SK-N-SH treated with all-trans-retinoic acid at 6 μM for 48 hours (cell line): ENCODE results near the gene SERPINE2.

Source experiments
- ATAC-seq: fragments of 200-7000 bp; cut with Tn5 transposase; 3 replicates; pipeline ENCODE4 v1.9.1; 2020; ENCODE audit warnings: mild to moderate bottlenecking, moderate library complexity
- ARNTL ChIP-seq: fragments of 450-650 bp; formaldehyde crosslinking; IDR thresholded peaks from 2 replicates; pipeline ENCODE4 v1.5.0; 2020; ENCODE audit warnings: low read depth, mild to moderate bottlenecking, moderate library complexity, borderline replicate concordance
- BACH2 ChIP-seq: fragments of 250-450 bp; sonication (Bioruptor Pico); IDR thresholded peaks from 2 replicates; pipeline ENCODE4 v1.9.0; 2021; ENCODE audit warnings: mild to moderate bottlenecking, borderline replicate concordance
- CSDC2 ChIP-seq: fragments of 250-450 bp; sonication (Bioruptor Pico); IDR thresholded peaks from 2 replicates; pipeline ENCODE4 v1.5.0; 2020; ENCODE audit warnings: mild to moderate bottlenecking, moderate library complexity
- ESRRG ChIP-seq: fragments of 250-450 bp; sonication (Bioruptor Pico); IDR thresholded peaks from 2 replicates; pipeline ENCODE4 v1.6.1; 2021; ENCODE audit warnings: mild to moderate bottlenecking
- GLIS3 ChIP-seq: fragments of 250-450 bp; sonication (Bioruptor Pico); IDR thresholded peaks from 2 replicates; pipeline ENCODE4 v1.5.0; 2020; ENCODE audit warnings: mild to moderate bottlenecking, moderate library complexity
- ISL1 ChIP-seq: fragments of 250-450 bp; sonication (Bioruptor Pico); IDR thresholded peaks from 2 replicates; pipeline ENCODE4 v2.1.2; 2022; ENCODE audit warnings: mild to moderate bottlenecking, moderate library complexity
- OSR1 ChIP-seq: fragments of 250-450 bp; sonication (Bioruptor Pico); IDR thresholded peaks from 2 replicates; pipeline ENCODE4 v1.8.0; 2022; ENCODE audit warnings: moderate library complexity, mild to moderate bottlenecking, inconsistent platforms
- PPARA ChIP-seq: fragments of 250-450 bp; sonication (Bioruptor Pico); IDR thresholded peaks from 2 replicates; pipeline ENCODE4 v1.5.0; 2020; ENCODE audit warnings: mild to moderate bottlenecking, borderline replicate concordance
- RARB ChIP-seq: fragments of 250-450 bp; sonication (Bioruptor Pico); IDR thresholded peaks from 2 replicates; pipeline ENCODE4 v1.8.0; 2021; ENCODE audit warnings: mild to moderate bottlenecking, moderate library complexity
- SNAI2 ChIP-seq: fragments of 250-450 bp; sonication (Bioruptor Pico); IDR thresholded peaks from 2 replicates; pipeline ENCODE4 v1.5.0; 2020; ENCODE audit warnings: mild to moderate bottlenecking, moderate library complexity
- TSHZ2 ChIP-seq: fragments of 250-450 bp; sonication (Bioruptor Pico); IDR thresholded peaks from 2 replicates; pipeline ENCODE4 v1.5.0; 2020; ENCODE audit warnings: mild to moderate bottlenecking, moderate library complexity
- ZC3H10 ChIP-seq: fragments of 250-450 bp; sonication (Bioruptor Pico); IDR thresholded peaks from 2 replicates; pipeline ENCODE4 v1.5.1; 2021; ENCODE audit warnings: mild to moderate bottlenecking, moderate library complexity
- ZFP3 ChIP-seq: fragments of 250-450 bp; sonication (Bioruptor Pico); IDR thresholded peaks from 2 replicates; pipeline ENCODE4 v1.5.0; 2020; ENCODE audit warnings: mild to moderate bottlenecking, moderate library complexity
- ZFP30 ChIP-seq: fragments of 450-650 bp; formaldehyde crosslinking; IDR thresholded peaks from 2 replicates; pipeline ENCODE4 v1.5.0; 2022; ENCODE audit warnings: mild to moderate bottlenecking, moderate library complexity
- ZNF565 ChIP-seq: fragments of 450-650 bp; formaldehyde crosslinking; conservative IDR thresholded peaks from 2 replicates; pipeline ENCODE4 v1.5.0; 2020; ENCODE audit warnings: low read depth, mild to moderate bottlenecking, moderate library complexity
- ZNF70 ChIP-seq: fragments of 450-650 bp; formaldehyde crosslinking; IDR thresholded peaks from 2 replicates; pipeline ENCODE4 v1.5.0; 2020; ENCODE audit warnings: mild to moderate bottlenecking, moderate library complexity
- ZNF8 ChIP-seq: fragments of 450-650 bp; formaldehyde crosslinking; IDR thresholded peaks from 2 replicates; pipeline ENCODE4 v1.5.0; 2020; ENCODE audit warnings: mild to moderate bottlenecking, moderate library complexity
- TF ChIP-seq, protein P1 (sequence below): fragments of 250-450 bp; sonication (Bioruptor Pico); IDR thresholded peaks from 2 replicates; pipeline ENCODE4 v1.5.1; 2021; ENCODE audit warnings: mild to moderate bottlenecking, moderate library complexity
- TF ChIP-seq, protein P2 (sequence below): fragments of 250-450 bp; sonication (Bioruptor Pico); IDR thresholded peaks from 2 replicates; pipeline ENCODE4 v1.5.1; 2020; ENCODE audit warnings: low read depth, mild to moderate bottlenecking, moderate library complexity
- TF ChIP-seq, protein P3 (sequence below): fragments of 250-450 bp; sonication (Bioruptor Pico); IDR thresholded peaks from 2 replicates; pipeline ENCODE4 v1.8.0; 2020; ENCODE audit warnings: mild to moderate bottlenecking, moderate library complexity, borderline replicate concordance

The SERPINE2 gene

DNA sequence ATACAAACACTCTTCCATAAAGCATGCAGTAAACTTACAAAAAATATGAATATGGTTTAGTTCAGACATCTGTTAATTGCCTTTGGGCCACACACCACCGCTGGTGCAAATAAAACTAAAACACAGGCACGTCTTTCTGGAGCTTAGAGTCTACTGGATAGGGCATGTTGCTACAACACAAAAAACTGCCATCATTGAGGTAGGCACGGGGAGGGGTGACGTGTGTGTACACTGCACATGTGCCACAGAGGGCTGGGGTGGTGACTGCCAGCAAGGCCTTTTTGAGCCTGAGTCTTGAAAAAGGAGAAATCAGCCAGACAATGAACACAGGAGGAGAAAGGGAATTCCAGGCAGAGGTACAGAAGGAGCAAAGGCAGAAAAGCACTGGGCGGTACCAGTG, 5.1 kb downstream of the SERPINE2 start:
- TF ChIP-seq OSR1 (CRISPR knock-in tag): no peak
- no peak for TF ChIP-seq CSDC2 (CRISPR knock-in tag)
- TF ChIP-seq ZC3H10: no peak
- no peak for TF ChIP-seq ZNF70 (CRISPR knock-in tag)
- TF ChIP-seq, protein P1, sequence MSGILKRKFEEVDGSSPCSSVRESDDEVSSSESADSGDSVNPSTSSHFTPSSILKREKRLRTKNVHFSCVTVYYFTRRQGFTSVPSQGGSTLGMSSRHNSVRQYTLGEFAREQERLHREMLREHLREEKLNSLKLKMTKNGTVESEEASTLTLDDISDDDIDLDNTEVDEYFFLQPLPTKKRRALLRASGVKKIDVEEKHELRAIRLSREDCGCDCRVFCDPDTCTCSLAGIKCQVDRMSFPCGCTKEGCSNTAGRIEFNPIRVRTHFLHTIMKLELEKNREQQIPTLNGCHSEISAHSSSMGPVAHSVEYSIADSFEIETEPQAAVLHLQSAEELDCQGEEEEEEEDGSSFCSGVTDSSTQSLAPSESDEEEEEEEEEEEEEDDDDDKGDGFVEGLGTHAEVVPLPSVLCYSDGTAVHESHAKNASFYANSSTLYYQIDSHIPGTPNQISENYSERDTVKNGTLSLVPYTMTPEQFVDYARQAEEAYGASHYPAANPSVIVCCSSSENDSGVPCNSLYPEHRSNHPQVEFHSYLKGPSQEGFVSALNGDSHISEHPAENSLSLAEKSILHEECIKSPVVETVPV (CRISPR knock-in tag): no peak
- TF ChIP-seq ESRRG (CRISPR knock-in tag): no peak
- TF ChIP-seq BACH2: no peak
- TF ChIP-seq SNAI2 (CRISPR knock-in tag): no peak
- no peak for TF ChIP-seq PPARA (CRISPR knock-in tag)
- TF ChIP-seq ZFP30 (CRISPR knock-in tag): no peak
- TF ChIP-seq, protein P2, sequence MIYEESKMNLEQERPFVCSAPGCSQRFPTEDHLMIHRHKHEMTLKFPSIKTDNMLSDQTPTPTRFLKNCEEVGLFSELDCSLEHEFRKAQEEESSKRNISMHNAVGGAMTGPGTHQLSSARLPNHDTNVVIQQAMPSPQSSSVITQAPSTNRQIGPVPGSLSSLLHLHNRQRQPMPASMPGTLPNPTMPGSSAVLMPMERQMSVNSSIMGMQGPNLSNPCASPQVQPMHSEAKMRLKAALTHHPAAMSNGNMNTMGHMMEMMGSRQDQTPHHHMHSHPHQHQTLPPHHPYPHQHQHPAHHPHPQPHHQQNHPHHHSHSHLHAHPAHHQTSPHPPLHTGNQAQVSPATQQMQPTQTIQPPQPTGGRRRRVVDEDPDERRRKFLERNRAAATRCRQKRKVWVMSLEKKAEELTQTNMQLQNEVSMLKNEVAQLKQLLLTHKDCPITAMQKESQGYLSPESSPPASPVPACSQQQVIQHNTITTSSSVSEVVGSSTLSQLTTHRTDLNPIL (CRISPR knock-in tag): no peak
- TF ChIP-seq ISL1 (CRISPR knock-in tag): no peak
- TF ChIP-seq, protein P3, sequence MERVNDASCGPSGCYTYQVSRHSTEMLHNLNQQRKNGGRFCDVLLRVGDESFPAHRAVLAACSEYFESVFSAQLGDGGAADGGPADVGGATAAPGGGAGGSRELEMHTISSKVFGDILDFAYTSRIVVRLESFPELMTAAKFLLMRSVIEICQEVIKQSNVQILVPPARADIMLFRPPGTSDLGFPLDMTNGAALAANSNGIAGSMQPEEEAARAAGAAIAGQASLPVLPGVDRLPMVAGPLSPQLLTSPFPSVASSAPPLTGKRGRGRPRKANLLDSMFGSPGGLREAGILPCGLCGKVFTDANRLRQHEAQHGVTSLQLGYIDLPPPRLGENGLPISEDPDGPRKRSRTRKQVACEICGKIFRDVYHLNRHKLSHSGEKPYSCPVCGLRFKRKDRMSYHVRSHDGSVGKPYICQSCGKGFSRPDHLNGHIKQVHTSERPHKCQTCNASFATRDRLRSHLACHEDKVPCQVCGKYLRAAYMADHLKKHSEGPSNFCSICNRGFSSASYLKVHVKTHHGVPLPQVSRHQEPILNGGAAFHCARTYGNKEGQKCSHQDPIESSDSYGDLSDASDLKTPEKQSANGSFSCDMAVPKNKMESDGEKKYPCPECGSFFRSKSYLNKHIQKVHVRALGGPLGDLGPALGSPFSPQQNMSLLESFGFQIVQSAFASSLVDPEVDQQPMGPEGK (CRISPR knock-in tag): no peak
- TF ChIP-seq ZNF565: no peak
- TF ChIP-seq ZFP3: no peak
- no peak for ATAC-seq

DNA sequence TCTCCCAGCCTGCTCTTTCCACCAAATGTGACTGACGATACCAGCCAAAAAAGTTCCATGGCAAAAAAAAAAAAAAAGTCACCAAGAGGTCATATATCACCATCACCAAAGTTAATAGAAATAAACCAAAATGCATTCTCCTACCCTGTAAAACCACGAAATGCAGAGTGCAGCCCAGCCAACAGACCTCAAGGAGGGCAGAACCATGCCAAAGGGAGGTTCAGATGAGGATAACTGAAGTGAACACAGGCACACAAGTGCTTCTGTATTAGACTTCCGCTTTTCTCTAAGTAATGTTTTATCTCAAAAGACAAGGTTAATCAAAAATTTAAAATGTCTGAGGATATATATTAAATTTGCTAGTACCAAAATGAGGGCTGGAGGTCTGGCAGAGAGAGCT, 5.5 kb downstream of the SERPINE2 start:
- TF ChIP-seq GLIS3 (CRISPR knock-in tag): no peak
- TF ChIP-seq ZFP3: no peak
- TF ChIP-seq RARB: no peak
- TF ChIP-seq, protein P3 (CRISPR knock-in tag): no peak
- no peak for TF ChIP-seq ISL1 (CRISPR knock-in tag)
- no peak for TF ChIP-seq ESRRG (CRISPR knock-in tag)
- ATAC-seq: no peak

DNA sequence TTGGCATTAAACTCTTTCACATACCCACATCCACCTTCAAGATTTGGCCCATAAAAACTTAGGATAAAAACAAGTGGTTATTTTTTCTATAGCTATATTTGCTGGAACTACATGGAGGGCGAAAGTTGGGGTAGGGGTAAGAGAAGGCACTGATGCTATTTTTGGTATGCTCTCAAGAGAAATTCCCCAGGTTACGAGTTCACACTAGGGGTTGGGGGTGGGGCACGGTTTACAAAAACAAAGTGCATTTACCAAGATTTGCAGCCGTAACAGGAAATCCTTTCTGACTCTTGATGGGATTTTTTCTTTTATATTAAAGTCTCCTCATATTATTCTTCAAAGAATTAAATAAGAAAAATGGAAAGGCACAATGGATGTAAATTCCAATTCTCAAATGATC, 6.8 kb downstream of the SERPINE2 start:
- TF ChIP-seq ESRRG (CRISPR knock-in tag) (no peak), PPARA (CRISPR knock-in tag) (no peak), RARB (no peak), BACH2 (no peak), TSHZ2 (CRISPR knock-in tag) (no peak), ISL1 (CRISPR knock-in tag) (no peak), ZNF565 (no peak), OSR1 (CRISPR knock-in tag) (no peak), ZNF8 (CRISPR knock-in tag) (no peak), ARNTL (CRISPR knock-in tag) (no peak)
- TF ChIP-seq, protein P2 (CRISPR knock-in tag): no peak
- TF ChIP-seq, protein P3 (CRISPR knock-in tag): no peak
- ATAC-seq: no peak
